Hematopoietic multipotent progenitor cell (in vitro differentiated cells): Measurements from ENCODE around the gene PLA2G2C. TPM values are rescaled to one million over a fixed set of nuclear protein-coding genes. Genes with fewer than 3 reads are reported as not detected.

Experiments used
- DNase-seq, 3 donors: peaks; one replicate each; pipeline ENCODE4 v3.0.0-alpha.2; 2011 to 2015; ENCODE audit warnings: low read depth in 2 of 3, low spot score in 2 of 3
- total RNA-seq: library from RNA; depleted of rRNA; stranded (reverse); fragments of >200 nt; gene quantifications from one replicate; pipeline ENCODE4 v1.2.3, GENCODE V29; 2012

Gene PLA2G2C
- total RNA-seq, 1 donor: not detected

GRCh38 chr1:20158358-20159070, 27.8 kb downstream of the PLA2G2C start:
- DNase-seq: no peak

- no peak for DNase-seq
Measured at GRCh38 chr1:20154301-20154831, 32.0 kb downstream of the PLA2G2C start.

DNA sequence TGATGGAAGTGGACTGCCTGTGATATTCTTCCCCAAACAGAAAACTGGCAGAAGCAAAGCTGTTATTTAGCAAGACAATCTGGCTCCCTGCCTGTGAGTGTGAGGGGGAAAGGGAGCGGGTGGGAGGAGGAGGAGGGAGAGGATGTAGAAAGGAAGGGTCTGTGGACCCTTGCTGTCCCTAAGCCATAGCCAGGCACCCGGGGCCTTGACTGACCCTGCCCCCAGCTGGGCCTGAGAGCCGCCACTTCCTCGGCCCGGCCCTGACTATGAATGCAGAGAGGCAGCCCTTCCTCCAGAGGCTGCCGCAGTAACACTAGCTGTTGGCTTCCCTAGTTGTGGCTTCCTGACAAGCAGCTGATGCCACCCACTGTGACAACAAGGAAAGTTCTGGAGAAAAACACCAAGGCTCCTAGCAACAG, 33.3 kb downstream of the PLA2G2C start:
- peak in 1 of 3 donors; percentile 59 for DNase-seq

- no peak for DNase-seq
Measured at GRCh38 chr1:20152599-20152930, 33.8 kb downstream of the PLA2G2C start.

DNA sequence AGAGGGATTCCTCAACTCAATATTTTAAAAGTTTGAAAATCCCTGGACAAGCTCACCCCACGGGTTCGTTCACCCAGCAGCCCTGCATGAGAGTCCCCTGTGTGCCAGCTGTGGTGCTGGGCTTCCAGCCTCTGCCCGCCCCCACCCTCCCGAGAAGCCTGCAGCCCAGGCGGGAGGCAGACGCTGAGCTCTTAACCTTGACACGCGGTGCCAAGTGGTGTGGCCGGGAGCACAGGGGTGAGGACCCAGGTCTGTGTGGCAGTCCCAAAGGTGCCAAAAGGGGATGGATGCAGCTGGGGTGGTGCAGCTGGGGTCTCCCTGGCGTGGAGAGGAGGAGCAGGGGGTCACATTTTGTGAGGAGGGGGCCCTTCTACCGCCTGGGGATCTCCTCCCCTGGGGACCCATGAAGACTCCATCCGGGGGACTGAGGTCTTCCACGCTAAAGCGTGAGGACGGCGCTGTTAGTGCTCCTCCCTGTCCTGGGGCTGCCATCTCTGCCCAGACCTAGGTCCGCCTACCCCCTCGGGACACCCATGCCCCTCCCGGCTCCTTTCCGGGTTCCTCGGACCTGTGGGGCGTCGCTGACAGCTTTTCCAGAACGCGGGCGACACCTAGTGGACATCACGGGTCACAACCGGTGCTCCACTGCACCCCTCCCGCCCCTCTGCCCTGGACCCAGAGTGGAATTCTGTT, 34.3 kb downstream of the PLA2G2C start:
- DNase-seq: peak; percentile 63 to 76 (median 63)

DNA sequence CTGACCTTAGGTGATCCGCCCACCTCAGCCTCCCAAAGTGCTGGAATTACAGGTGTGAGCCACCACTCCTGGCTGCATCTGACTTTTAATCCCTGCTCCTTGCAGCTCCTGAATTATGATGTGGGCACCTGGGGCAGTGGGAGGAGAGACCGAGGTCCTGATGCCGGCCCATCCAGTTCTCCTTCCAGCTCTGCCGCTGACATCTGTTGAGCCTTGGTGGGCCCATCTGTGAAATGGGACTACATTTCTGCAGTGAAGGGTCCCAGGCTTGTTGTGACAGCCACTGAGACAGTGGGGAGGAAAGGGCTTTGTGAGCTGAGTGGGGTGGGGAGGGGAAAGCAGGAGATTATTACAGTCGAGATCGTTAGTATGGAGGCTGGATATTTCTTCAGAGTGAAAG, 35.3 kb downstream of the PLA2G2C start:
- no peak for DNase-seq

DNA sequence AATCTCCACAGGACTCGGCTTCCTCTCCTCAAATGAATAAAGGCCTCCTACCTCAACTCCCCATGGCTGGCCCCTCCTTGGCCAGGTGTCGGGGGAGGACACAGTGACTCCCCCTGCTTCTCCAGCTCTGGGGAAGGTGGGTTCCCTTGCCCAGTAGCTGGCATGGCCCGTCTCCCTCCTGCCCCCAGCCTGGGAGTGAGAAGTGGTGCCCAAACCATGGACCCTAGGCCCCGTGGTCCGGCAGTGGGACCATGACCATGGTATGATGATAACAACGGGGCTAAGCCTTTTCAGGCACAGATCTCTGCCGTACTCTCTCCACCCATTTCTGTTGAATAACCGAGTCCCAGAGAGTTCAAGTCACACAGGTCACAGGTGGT, 36.0 kb downstream of the PLA2G2C start:
- DNase-seq: no peak

DNA sequence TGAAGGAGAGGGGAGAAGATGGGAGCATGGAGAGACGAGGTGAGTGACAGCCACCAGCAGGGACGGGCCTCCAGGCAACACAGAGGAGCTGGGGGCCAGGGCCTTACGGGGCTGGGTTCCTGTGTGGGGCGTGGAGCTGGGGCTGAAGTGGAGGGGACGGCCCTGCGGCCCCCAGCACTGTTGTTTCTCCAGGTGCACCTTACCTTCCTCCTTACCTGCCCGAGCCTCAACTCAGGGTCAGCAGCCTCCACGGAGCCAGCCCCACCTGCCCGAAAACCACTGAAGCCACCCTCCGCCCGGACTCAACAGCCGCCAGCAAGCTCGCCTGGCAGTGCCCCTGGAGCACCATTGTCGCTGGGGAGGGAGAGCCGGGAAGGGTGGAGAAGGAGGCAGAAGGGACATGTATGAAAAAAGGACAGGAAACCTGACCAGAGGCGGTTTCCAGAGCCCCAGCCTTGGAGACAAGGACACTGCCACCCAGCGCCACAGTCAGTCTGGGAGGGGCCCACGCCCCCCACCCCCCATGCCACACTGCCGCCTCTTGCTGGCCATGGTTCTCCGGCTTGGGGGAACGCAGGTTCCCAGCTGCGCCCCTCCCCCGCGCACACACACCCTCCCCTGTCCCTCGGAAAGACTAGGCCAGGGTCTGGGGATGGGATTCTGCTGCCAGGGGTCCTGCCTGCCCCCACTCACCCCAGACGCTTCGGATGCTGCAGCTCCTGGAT, 36.6 kb downstream of the PLA2G2C start:
- no peak for DNase-seq

DNA sequence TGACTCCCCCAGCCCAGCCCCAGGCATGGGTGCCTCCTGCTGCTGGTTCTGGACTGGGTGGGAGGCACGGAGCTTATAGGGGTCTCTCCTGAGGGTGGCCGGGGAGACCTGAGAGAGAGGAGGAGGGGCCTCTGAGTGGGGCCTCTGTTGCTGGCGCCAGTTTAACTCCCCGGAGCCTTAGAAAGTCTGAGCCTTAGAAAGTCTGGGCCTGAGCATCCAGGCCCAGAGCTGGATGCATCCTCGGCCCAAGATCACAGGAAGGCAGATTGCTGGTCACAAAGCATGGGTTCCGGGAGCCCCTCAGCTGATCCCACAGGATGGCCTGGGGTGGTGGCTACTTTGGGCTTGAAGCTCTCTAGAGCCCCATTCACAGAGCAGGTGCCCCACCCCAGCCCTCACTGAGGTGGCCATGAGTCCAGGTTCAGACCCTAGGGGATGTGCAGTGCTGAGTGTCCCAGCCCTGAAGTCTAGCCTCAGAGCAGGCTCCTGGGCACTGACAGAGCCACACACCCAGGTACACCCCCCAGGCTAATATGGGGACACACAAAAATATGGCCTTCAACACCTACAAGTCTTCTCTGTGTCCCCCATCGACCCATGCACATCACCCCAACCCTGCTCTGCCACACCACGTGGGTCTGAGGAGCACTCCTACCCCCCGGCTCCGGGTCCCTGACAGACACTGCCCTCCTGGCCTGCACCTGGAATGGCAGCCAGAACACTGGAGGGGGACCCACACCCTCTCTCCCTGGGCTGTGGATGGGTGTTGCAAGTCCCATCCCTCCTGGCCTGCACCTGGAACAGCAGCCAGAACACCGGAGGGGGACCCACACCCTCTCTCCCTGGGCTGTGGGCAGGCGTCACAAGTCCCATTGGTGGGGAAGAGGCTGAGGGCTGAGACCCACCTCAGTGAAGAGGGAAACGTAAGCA, 37.5 kb downstream of the PLA2G2C start:
- DNase-seq: no peak

- no peak for DNase-seq
Measured at GRCh38 chr1:20147846-20148570, 38.3 kb downstream of the PLA2G2C start.

GRCh38 chr1:20143734-20144565, 42.4 kb downstream of the PLA2G2C start:
- DNase-seq: no peak

- DNase-seq: no peak
Measured at GRCh38 chr1:20143318-20143717, 43.0 kb downstream of the PLA2G2C start.

- no peak for DNase-seq
Measured at GRCh38 chr1:20142001-20142710, 44.2 kb downstream of the PLA2G2C start.

DNA sequence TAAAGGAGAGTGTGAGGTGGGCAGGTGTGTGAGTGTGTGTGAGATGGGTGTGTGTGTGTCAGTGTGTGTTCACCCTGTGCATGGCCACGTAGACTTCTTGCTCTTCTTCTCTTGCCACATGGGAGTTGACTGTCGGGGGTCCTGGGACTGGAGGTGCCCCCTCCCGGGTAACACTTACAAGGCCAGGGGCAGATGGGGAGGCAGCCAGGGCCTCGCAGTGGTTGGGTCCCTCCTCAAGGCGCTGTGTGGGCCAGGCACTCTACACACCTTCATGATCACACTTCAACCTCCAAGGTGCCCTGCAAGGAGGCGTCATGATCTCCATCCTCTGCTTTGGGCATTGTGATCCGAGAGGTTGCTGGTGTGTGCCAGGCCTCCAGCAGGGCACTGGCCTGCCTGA, 44.9 kb downstream of the PLA2G2C start:
- DNase-seq: no peak

- DNase-seq: no peak
Measured at GRCh38 chr1:20141001-20141400, 45.3 kb downstream of the PLA2G2C start.

DNA sequence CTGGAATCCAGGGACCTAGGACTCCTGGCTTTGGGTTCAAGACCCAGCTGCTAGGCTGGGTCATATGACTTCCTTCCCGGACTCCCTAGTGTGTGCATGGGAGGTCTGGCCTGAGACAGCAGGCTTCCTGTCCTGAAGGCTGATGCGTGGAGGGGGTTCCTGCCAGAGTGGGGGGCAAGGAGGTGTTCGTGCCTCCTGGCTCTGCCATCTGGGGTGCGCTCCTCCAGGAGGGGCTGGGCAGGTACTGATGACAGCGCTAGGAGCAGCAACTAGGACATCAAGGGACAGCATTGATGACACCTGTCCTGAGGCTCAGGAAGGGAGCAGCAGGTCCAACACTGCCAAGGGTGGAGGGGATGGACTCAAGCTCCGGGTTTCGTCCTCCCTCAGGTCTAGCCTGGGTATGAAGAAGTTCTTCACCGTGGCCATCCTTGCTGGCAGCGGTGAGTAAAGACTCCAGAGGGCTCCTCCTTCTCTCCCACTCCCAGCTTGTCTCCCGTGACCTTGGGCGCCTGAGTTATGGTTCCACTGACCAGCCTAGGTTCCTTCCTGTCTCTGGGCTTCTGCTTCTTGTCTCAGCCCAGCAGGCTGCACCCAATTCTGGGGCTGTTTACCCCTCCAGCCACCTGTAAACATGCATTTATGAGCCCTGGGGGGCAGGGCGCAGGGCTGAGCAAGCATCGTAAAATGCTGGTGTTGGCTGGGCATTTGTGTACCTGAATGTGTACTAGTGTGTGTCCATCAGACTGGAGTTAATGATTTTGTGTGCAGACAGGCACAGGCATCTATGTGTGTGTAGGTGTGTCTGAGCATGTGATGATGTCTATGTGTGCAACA, 46.3 kb downstream of the PLA2G2C start:
- no peak for DNase-seq

DNA sequence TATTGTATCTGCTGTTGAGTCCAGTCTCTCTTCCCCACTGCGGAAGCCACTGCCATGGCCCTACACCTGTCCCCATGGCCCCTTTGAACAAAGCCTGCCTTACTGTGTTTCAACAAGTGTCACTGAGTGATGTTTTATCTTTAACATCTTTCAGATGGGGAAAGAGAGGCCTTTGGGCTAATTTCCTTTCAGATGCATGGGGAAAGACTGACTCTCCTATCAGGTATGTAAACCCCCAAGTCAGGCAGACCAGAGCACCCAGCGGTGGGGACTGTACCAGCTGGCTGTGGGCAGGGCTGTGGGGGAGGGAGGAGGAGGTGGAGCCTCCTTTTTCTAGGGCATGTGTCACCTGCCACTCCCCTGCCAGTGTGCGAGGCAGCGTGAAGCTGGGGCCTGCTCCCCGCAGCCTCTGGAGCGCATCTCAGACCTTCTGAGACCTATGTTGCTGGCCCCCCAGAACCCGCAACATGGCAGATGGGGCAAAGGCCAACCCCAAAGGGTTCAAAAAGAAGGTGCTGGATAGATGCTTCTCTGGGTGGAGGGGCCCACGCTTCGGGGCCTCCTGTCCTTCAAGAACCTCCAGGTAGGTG, 47.3 kb downstream of the PLA2G2C start, which contains the start of gene PLA2G2F:
Gene PLA2G2F, plus strand, starts transcription at position 363 of the 590 bp plus-strand sequence. Its CDS starts 105 bp downstream, at position 468.
- no peak for DNase-seq
